ENCODE results near the gene SLC26A1. TPM values are rescaled to one million over a fixed set of nuclear protein-coding genes. Genes with fewer than 3 reads are reported as not detected.

Gene SLC26A1
- total and polyA plus RNA-seq, 3 donors from 2014 or later, result 0.51 to 2.0 (median 0.99) TPM

Other genes with a start within 250 kb of the SLC26A1 start
- 1 to 10 TPM; 5.5 to 8.2 TPM for gene CPLX1, start 167.3 kb downstream of the SLC26A1 start, total RNA-seq
- 4.4 TPM for gene CPLX1, start 167.3 kb downstream of the SLC26A1 start, polyA plus RNA-seq (ENCODE audit: insufficient read depth, low read depth, low replicate concordance)
- 100 to 1,000 TPM; 226 to 229 TPM for gene GAK, start 61.1 kb downstream of the SLC26A1 start, total RNA-seq
- 130 TPM for gene GAK, start 61.1 kb downstream of the SLC26A1 start, polyA plus RNA-seq (ENCODE audit: insufficient read depth, low read depth, low replicate concordance)
- 10 to 100 TPM; 69.2 to 88.2 TPM for gene TMEM175, start 60.9 kb downstream of the SLC26A1 start, total RNA-seq
- 50.5 TPM for gene TMEM175, start 60.9 kb downstream of the SLC26A1 start, polyA plus RNA-seq (ENCODE audit: insufficient read depth, low read depth, low replicate concordance)
- gene DGKQ, start 19.8 kb downstream of the SLC26A1 start, total RNA-seq, result 10 to 100 TPM; 20.7 to 22.7 TPM
- 10.8 TPM for gene DGKQ, start 19.8 kb downstream of the SLC26A1 start, polyA plus RNA-seq (ENCODE audit: insufficient read depth, low read depth, low replicate concordance)
- gene IDUA, start 6.4 kb downstream of the SLC26A1 start, total RNA-seq, result 10 to 100 TPM; 35.7 to 39.4 TPM
- gene IDUA, start 6.4 kb downstream of the SLC26A1 start, polyA plus RNA-seq (ENCODE audit: insufficient read depth, low read depth, low replicate concordance), result 8.9 TPM
- 10 to 100 TPM; 13.7 to 25.6 TPM for gene FGFRL1, start 18.2 kb upstream of the SLC26A1 start, total RNA-seq
- 14.4 TPM for gene FGFRL1, start 18.2 kb upstream of the SLC26A1 start, polyA plus RNA-seq (ENCODE audit: insufficient read depth, low read depth, low replicate concordance)
- 10 to 100 TPM; 33.6 to 40.3 TPM for gene RNF212, start 120.2 kb upstream of the SLC26A1 start, total RNA-seq
- gene RNF212, start 120.2 kb upstream of the SLC26A1 start, polyA plus RNA-seq (ENCODE audit: insufficient read depth, low read depth, low replicate concordance), result 21.0 TPM
- 1 to 10 TPM; 5.6 to 7.1 TPM for gene SPON2, start 179.2 kb upstream of the SLC26A1 start, total RNA-seq
- gene SPON2, start 179.2 kb upstream of the SLC26A1 start, polyA plus RNA-seq (ENCODE audit: insufficient read depth, low read depth, low replicate concordance), result 21.4 TPM